Left ventricle myocardium inferior (tissue), 1 donor: ENCODE data around the gene KIAA1217. TPM values are rescaled to one million over a fixed set of nuclear protein-coding genes. Genes with fewer than 3 reads are reported as not detected.

ENCODE experiments used
- DNase-seq: peaks from one replicate; pipeline ENCODE4 v3.0.0-alpha.2; 2020
- H3K27ac ChIP-seq: fragments of 200-600 bp; replicated peaks from 2 replicates; pipeline ENCODE4 v1.8.0; 2021
- H3K27me3 ChIP-seq: fragments of 200-600 bp; 2 replicates; pipeline ENCODE4 v1.8.0; 2021; ENCODE audit warnings: low read depth
- H3K36me3 ChIP-seq: fragments of 200-600 bp; 2 replicates; pipeline ENCODE4 v1.8.0; 2021
- H3K4me1 ChIP-seq: fragments of 200-600 bp; 2 replicates; pipeline ENCODE4 v1.8.0; 2021
- H3K4me3 ChIP-seq: fragments of 200-600 bp; 2 replicates; pipeline ENCODE4 v1.8.0; 2021; ENCODE audit warnings: mild to moderate bottlenecking, moderate library complexity
- H3K9me3 ChIP-seq: fragments of 200-600 bp; replicated peaks from 2 replicates; pipeline ENCODE4 v1.8.0; 2021
- intact Hi-C: fragments of 100-400 bp; cut with micrococcal nuclease; formaldehyde crosslinking; loops from one replicate; pipeline ENCODE4 v1.11.0; 2022
- total RNA-seq: library from RNA; stranded (reverse); fragmentation: NEBNext Ultra II Directional; extraction: Animal tissue kit (Norgen Biotek cat#: 25700); gene quantifications from one replicate; pipeline ENCODE4 v1.2.1, GENCODE V29; 2021
- TF ChIP-seq, protein P1 (sequence below): fragments of 200-600 bp; IDR thresholded peaks from 2 replicates; pipeline ENCODE4 v1.8.0; 2021; ENCODE audit warnings: antibody characterized with exemption, mild to moderate bottlenecking, borderline replicate concordance
- donor health status: DM: no; HTN: yes; CAD: no; lungs with severe emphysema.

The KIAA1217 gene
- total RNA-seq, 1 donor from 2014 or later, result 30.2 TPM

DNA sequence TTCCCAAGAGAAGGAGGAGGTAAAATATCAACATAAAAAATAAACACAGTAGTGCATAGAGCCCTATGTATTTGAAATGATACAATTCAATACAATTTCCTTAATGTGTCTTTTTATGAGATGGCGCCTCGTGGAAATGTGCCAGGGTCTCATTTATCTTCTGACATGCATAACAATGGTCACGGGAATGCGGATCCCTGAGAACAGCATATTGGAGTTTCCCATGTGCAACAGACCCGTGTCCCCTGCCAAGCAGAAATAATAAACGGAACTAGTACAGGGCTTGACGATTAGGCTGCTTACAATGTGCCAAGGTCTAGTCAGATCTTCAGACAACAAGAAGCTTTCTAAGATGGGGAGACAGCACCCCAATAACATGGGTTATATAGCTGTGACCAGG lies 296.8 kb downstream of the KIAA1217 start:
- Histone ChIP-seq H3K27ac (no peak overlapping the region), H3K36me3 (peaks cover 46% of the 10 kb centered on the region), H3K27me3 (no peaks in the 10 kb centered on the region), H3K4me1 (no peaks in the 10 kb centered on the region), H3K4me3 (no peak overlapping the region), H3K9me3 (peaks cover 7% of the 10 kb centered on the region)
- intact Hi-C loops, result no loop called here
- TF ChIP-seq, protein P1, sequence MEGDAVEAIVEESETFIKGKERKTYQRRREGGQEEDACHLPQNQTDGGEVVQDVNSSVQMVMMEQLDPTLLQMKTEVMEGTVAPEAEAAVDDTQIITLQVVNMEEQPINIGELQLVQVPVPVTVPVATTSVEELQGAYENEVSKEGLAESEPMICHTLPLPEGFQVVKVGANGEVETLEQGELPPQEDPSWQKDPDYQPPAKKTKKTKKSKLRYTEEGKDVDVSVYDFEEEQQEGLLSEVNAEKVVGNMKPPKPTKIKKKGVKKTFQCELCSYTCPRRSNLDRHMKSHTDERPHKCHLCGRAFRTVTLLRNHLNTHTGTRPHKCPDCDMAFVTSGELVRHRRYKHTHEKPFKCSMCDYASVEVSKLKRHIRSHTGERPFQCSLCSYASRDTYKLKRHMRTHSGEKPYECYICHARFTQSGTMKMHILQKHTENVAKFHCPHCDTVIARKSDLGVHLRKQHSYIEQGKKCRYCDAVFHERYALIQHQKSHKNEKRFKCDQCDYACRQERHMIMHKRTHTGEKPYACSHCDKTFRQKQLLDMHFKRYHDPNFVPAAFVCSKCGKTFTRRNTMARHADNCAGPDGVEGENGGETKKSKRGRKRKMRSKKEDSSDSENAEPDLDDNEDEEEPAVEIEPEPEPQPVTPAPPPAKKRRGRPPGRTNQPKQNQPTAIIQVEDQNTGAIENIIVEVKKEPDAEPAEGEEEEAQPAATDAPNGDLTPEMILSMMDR, result no peak
- no peak for DNase-seq

DNA sequence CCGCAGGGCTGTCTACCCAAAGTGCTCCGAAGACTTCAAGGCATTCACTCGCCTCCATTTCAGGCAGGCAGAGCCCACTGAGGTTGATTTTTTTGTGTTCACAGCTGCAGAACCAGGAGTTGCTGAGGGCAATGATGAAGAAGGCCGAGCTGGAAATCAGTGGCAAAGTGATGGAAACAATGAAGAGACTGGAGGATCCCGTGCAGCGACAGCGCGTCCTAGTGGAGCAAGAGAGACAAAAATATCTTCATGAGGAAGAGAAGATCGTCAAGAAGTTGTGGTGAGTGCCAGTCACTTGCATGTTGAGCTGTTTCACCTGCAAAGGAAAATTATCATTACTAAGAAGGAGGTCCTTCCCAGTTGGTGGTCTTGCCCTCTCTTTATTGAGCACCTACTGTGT lies 304.2 kb downstream of the KIAA1217 start:
- no peak overlapping the region for H3K4me3 ChIP-seq
- TF ChIP-seq, protein P1, result peak; percentile 31
- no peak for DNase-seq
- H3K36me3 ChIP-seq, result peaks cover 41% of the 10 kb centered on the region
- intact Hi-C loops, result loop anchor here (10.0 kb wide), 1 partner anchor 318 kb away; no protein-coding TSS in a partner anchor
- H3K4me1 ChIP-seq, result peaks cover under 1% of the 10 kb centered on the region
- no peaks in the 10 kb centered on the region for H3K27me3 ChIP-seq
- H3K27ac ChIP-seq, result no peak overlapping the region
- H3K9me3 ChIP-seq, result no peaks in the 10 kb centered on the region

DNA sequence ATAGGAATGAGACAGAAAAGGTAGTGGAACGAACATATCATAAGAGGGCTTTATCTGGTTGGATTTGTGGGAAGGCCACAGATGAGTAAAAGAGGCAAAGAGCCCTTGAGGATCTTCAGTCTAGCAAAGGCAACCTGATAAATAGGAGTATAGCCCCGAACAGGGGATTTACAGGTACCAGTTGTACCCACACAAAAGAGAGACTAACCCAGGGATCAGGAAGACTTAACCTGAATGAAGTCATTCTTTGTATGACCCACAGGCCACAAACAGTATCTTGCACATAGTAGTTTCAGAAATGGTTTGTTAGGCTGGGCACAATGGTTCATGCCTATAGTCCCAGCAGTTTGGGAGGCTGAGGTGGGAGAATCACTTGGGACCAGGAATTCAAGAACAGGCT lies 306.5 kb downstream of the KIAA1217 start:
- no peak overlapping the region for H3K4me3 ChIP-seq
- DNase-seq, result no peak
- TF ChIP-seq, protein P1, result no peak
- intact Hi-C loops, result loop anchor here (10.0 kb wide), 1 partner anchor 321 kb away; no protein-coding TSS in a partner anchor
- H3K27me3 ChIP-seq, result no peaks in the 10 kb centered on the region
- H3K27ac ChIP-seq, result no peak overlapping the region
- no peaks in the 10 kb centered on the region for H3K9me3 ChIP-seq
- peaks cover 14% of the 10 kb centered on the region for H3K4me1 ChIP-seq
- peaks cover 47% of the 10 kb centered on the region for H3K36me3 ChIP-seq

DNA sequence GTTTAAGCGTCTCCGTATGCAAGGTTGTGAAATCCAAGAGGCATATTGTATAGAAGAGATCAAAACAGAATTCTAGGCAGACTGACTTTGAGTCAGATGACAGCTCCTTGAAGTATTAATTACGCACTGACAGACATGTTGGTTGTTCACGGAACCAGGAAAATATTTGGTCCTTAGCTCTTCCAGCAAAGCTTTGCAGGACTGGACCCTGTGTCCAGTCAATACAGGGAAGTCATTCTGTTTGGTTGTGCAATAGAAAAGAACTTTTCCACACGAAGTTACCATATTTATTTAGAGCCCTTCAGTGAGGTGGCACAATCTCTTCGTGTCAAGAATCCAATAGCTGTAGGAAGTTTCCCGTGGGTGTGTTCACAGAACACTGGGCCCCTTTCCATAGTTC lies 309.5 kb downstream of the KIAA1217 start:
- Histone ChIP-seq H3K4me3 (no peak overlapping the region), H3K27ac (peak overlapping the region; percentile 32), H3K9me3 (no peaks in the 10 kb centered on the region), H3K4me1 (peaks cover 14% of the 10 kb centered on the region), H3K36me3 (peaks cover 59% of the 10 kb centered on the region), H3K27me3 (no peaks in the 10 kb centered on the region)
- TF ChIP-seq, protein P1, result no peak
- intact Hi-C loops, result loop anchor here (10.0 kb wide), 1 partner anchor 324 kb away; no protein-coding TSS in a partner anchor
- no peak for DNase-seq

DNA sequence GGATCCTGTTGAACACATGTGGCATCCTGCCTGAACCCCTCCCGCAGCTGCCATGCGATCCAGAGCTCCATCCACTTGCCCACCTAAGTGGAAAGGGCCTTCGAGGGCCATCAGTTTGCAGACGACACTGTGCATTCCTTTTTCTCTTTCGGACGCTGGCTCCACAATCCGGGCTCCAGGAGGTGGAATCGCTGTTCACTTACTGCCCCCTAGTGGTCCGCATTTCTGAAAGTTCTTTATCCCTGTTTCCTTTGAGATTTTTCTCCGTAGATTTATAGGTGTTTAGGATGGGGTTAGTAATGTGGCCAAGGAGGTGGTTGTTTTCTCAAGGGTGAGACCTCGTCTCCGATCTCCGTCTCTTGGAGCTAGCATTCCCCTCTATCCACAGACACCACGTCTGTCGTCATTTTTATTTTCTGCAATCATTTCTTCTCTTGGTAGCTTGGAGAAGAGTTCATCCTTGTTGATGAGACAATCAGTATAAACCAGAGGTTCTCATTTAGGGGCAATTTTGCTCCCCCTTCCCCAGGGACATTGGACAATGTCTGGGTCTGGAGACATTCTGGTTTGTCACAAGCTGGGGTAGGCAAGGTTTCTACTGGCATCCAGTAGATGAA lies 310.2 kb downstream of the KIAA1217 start:
- Histone ChIP-seq H3K4me1 (peaks cover 14% of the 10 kb centered on the region), H3K36me3 (peaks cover 59% of the 10 kb centered on the region), H3K27me3 (no peaks in the 10 kb centered on the region), H3K27ac (peak overlapping the region; percentile 32), H3K4me3 (no peak overlapping the region), H3K9me3 (no peaks in the 10 kb centered on the region)
- intact Hi-C loops, result loop anchor here (10.0 kb wide), 1 partner anchor 324 kb away; no protein-coding TSS in a partner anchor
- TF ChIP-seq, protein P1, result peak; percentile 82
- DNase-seq, result peak; percentile 28
